ENCODE measurements around the gene SESN1.

- no peak for TF ChIP-seq POU6F1 (CRISPR knock-in tag; IDR thresholded peaks at IDR 0.05; ENCODE audit: borderline replicate concordance, low read depth)
- no peak for TF ChIP-seq ARNTL (CRISPR knock-in tag; IDR thresholded peaks at IDR 0.05; ENCODE audit: borderline replicate concordance, low read depth)
- no peak for TF ChIP-seq ZNF8 (CRISPR knock-in tag; IDR thresholded peaks at IDR 0.05)
- no peak for TF ChIP-seq BACH2 (CRISPR knock-in tag; IDR thresholded peaks at IDR 0.05; ENCODE audit: borderline replicate concordance)
- TF ChIP-seq, protein P1, sequence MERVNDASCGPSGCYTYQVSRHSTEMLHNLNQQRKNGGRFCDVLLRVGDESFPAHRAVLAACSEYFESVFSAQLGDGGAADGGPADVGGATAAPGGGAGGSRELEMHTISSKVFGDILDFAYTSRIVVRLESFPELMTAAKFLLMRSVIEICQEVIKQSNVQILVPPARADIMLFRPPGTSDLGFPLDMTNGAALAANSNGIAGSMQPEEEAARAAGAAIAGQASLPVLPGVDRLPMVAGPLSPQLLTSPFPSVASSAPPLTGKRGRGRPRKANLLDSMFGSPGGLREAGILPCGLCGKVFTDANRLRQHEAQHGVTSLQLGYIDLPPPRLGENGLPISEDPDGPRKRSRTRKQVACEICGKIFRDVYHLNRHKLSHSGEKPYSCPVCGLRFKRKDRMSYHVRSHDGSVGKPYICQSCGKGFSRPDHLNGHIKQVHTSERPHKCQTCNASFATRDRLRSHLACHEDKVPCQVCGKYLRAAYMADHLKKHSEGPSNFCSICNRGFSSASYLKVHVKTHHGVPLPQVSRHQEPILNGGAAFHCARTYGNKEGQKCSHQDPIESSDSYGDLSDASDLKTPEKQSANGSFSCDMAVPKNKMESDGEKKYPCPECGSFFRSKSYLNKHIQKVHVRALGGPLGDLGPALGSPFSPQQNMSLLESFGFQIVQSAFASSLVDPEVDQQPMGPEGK (CRISPR knock-in tag; IDR thresholded peaks at IDR 0.05; ENCODE audit: borderline replicate concordance) = no peak
Observed at GRCh38 chr6:108958900-108959770, 135.5 kb downstream of the SESN1 start.
